ENCODE measurements around the gene GGN.

DNA sequence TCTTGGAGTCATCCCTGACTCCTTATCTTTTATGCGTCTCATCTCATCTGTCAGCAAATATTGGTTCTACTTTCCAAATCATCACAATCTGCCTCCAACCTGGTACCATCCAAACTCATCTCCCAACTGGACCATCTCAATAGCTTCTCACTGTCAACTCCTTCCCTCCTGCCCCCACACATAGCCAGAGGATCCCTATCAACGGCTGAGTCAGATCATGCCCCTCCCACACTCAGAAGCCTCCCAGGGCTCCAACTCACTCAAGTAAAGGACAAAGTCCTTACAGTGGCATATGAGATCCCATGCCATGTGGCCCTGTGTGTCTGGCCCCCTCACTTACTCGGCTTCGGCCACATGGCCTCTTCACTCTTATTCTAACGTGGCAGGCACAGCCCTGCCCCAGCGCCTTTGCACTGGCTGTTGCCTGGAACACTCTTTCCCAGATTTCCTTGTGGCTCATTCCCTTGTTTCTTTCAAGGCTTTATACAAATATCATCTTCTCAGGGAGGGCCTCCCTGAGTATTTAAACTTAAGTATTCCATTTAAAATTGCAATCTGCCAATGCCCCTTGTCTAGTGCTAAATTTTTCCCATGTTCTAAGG lies 5.0 kb upstream of the GGN start:
- TF ChIP-seq EGR1 (IDR thresholded peaks at IDR 0.05): no peak
- TF ChIP-seq, protein P1, sequence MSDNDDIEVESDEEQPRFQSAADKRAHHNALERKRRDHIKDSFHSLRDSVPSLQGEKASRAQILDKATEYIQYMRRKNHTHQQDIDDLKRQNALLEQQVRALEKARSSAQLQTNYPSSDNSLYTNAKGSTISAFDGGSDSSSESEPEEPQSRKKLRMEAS (IDR thresholded peaks at IDR 0.05): no peak
- no peak for TF ChIP-seq TAF1 (IDR thresholded peaks at IDR 0.05; ENCODE audit: low read depth)
- TF ChIP-seq, protein P2, sequence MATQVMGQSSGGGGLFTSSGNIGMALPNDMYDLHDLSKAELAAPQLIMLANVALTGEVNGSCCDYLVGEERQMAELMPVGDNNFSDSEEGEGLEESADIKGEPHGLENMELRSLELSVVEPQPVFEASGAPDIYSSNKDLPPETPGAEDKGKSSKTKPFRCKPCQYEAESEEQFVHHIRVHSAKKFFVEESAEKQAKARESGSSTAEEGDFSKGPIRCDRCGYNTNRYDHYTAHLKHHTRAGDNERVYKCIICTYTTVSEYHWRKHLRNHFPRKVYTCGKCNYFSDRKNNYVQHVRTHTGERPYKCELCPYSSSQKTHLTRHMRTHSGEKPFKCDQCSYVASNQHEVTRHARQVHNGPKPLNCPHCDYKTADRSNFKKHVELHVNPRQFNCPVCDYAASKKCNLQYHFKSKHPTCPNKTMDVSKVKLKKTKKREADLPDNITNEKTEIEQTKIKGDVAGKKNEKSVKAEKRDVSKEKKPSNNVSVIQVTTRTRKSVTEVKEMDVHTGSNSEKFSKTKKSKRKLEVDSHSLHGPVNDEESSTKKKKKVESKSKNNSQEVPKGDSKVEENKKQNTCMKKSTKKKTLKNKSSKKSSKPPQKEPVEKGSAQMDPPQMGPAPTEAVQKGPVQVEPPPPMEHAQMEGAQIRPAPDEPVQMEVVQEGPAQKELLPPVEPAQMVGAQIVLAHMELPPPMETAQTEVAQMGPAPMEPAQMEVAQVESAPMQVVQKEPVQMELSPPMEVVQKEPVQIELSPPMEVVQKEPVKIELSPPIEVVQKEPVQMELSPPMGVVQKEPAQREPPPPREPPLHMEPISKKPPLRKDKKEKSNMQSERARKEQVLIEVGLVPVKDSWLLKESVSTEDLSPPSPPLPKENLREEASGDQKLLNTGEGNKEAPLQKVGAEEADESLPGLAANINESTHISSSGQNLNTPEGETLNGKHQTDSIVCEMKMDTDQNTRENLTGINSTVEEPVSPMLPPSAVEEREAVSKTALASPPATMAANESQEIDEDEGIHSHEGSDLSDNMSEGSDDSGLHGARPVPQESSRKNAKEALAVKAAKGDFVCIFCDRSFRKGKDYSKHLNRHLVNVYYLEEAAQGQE (IDR thresholded peaks at IDR 0.05; ENCODE audit: low read depth): no peak
- TF ChIP-seq FOXM1 (IDR thresholded peaks at IDR 0.05; ENCODE audit: borderline replicate concordance, low read depth): no peak

All from Ishikawa (cell line).